ENCODE data around the gene PKDCC. TPM values are rescaled to one million over a fixed set of nuclear protein-coding genes. Genes with fewer than 3 reads are reported as not detected.

PKDCC gene
- total RNA-seq, 6 experiments from 2014 or later: 8.2 to 20.9 (median 12.3) TPM

GRCh38 chr2:42050703-42051542 is 3.1 kb downstream of the PKDCC start:
- Histone ChIP-seq H3K4me3 (peak overlapping the region in 1 of 3 donors; percentile 55), H3K9me3 (no peaks in the 10 kb centered on the region), H3K27ac (peak overlapping the region; percentile 40 to 59 (median 45)), H3K4me1 (peaks cover 0 to 23% (median 5%) of the 10 kb centered on the region in 4 donors), H3K36me3 (no peaks in the 10 kb centered on the region), H3K27me3 (no peaks in the 10 kb centered on the region)
- 79% methylated on average over 4 of the region's 8 CpGs for WGBS (ENCODE audit: insufficient coverage, low coverage, low lambda C conversion rate, missing lambda C conversion rate)
- TF ChIP-seq CTCF (IDR thresholded peaks at IDR 0.05) (no peak), POLR2A (IDR thresholded peaks at IDR 0.05) (no peak)
- ATAC-seq: no peak
- intact Hi-C loops (cut with DNase I): no loop called here
- DNase-seq: no peak

GRCh38 chr2:42051543-42052235 is 3.9 kb downstream of the PKDCC start:
- WGBS (ENCODE audit: insufficient coverage, low coverage, low lambda C conversion rate, missing lambda C conversion rate): 79% methylated on average over 8 of the region's 11 CpGs
- no peak overlapping the region for H3K4me3 ChIP-seq
- H3K27me3 ChIP-seq: no peaks in the 10 kb centered on the region
- peaks cover 0 to 16% (median 4%) of the 10 kb centered on the region in 4 donors for H3K4me1 ChIP-seq
- DNase-seq: no peak
- TF ChIP-seq CTCF (IDR thresholded peaks at IDR 0.05) (no peak), POLR2A (IDR thresholded peaks at IDR 0.05) (no peak)
- peak overlapping the region in 1 of 3 donors; percentile 5 for H3K27ac ChIP-seq
- no peak for ATAC-seq
- H3K36me3 ChIP-seq: no peaks in the 10 kb centered on the region
- intact Hi-C loops (cut with DNase I): no loop called here
- no peaks in the 10 kb centered on the region for H3K9me3 ChIP-seq

GRCh38 chr2:42052702-42053481 is 5.1 kb downstream of the PKDCC start:
- H3K4me3 ChIP-seq: no peak overlapping the region
- intact Hi-C loops (cut with DNase I): no loop called here
- peaks cover 0 to 8% (median 3%) of the 10 kb centered on the region in 4 donors for H3K4me1 ChIP-seq
- WGBS (ENCODE audit: insufficient coverage, low coverage, low lambda C conversion rate, missing lambda C conversion rate): 76% methylated on average over 6 of the region's 14 CpGs
- H3K27me3 ChIP-seq: no peaks in the 10 kb centered on the region
- no peaks in the 10 kb centered on the region for H3K9me3 ChIP-seq
- H3K36me3 ChIP-seq: peaks cover 0 to 8% (median 2%) of the 10 kb centered on the region in 4 donors
- ATAC-seq (no peak), DNase-seq (no peak)
- H3K27ac ChIP-seq: no peak overlapping the region
- TF ChIP-seq POLR2A (IDR thresholded peaks at IDR 0.05) (no peak), CTCF (IDR thresholded peaks at IDR 0.05) (no peak)

- H3K4me1 ChIP-seq: peaks cover 0 to 8% (median 3%) of the 10 kb centered on the region in 4 donors
- H3K36me3 ChIP-seq: peaks cover 0 to 8% (median 2%) of the 10 kb centered on the region in 4 donors
- intact Hi-C loops (cut with DNase I): no loop called here
- WGBS (ENCODE audit: insufficient coverage, low coverage, low lambda C conversion rate, missing lambda C conversion rate): 50% methylated on average over 1 of the region's 6 CpGs
- ATAC-seq: no peak
- TF ChIP-seq CTCF (IDR thresholded peaks at IDR 0.05) (no peak), POLR2A (IDR thresholded peaks at IDR 0.05) (no peak)
- H3K27ac ChIP-seq: peak overlapping the region in 2 of 3 donors; percentile 21 to 43
- H3K4me3 ChIP-seq: no peak overlapping the region
- H3K27me3 ChIP-seq: no peaks in the 10 kb centered on the region
- no peaks in the 10 kb centered on the region for H3K9me3 ChIP-seq
- no peak for DNase-seq
These were observed 5.6 kb downstream of the PKDCC start for GRCh38 chr2:42053482-42053790.

All from right lobe of liver (tissue), 6 donors.